NB4 (cell line): ENCODE data around the gene USP30.

Source experiments
- MYC ChIP-seq: IDR thresholded peaks from 2 replicates; pipeline ENCODE4 v1.6.1; 2011; ENCODE audit warnings: low read depth, low read length
- POLR2A ChIP-seq: IDR thresholded peaks from 2 replicates; pipeline ENCODE4 v1.6.1; 2011; ENCODE audit warnings: mild to moderate bottlenecking; ENCODE audit not compliant: insufficient read length; ENCODE audit errors: extremely low read depth
- TF ChIP-seq, protein P1 (sequence below): IDR thresholded peaks from one replicate; pipeline ENCODE4 v1.5.1; 2012; ENCODE audit warnings: low read depth, low read length
- TF ChIP-seq, protein P2 (sequence below): IDR thresholded peaks from 2 replicates; pipeline ENCODE4 v1.6.1; 2011; ENCODE audit warnings: low read depth, low read length

- TF ChIP-seq, protein P1, sequence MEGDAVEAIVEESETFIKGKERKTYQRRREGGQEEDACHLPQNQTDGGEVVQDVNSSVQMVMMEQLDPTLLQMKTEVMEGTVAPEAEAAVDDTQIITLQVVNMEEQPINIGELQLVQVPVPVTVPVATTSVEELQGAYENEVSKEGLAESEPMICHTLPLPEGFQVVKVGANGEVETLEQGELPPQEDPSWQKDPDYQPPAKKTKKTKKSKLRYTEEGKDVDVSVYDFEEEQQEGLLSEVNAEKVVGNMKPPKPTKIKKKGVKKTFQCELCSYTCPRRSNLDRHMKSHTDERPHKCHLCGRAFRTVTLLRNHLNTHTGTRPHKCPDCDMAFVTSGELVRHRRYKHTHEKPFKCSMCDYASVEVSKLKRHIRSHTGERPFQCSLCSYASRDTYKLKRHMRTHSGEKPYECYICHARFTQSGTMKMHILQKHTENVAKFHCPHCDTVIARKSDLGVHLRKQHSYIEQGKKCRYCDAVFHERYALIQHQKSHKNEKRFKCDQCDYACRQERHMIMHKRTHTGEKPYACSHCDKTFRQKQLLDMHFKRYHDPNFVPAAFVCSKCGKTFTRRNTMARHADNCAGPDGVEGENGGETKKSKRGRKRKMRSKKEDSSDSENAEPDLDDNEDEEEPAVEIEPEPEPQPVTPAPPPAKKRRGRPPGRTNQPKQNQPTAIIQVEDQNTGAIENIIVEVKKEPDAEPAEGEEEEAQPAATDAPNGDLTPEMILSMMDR = no peak
- TF ChIP-seq POLR2A (no peak), MYC (no peak)
- TF ChIP-seq, protein P2, sequence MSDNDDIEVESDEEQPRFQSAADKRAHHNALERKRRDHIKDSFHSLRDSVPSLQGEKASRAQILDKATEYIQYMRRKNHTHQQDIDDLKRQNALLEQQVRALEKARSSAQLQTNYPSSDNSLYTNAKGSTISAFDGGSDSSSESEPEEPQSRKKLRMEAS = no peak
These were observed 64.2 kb downstream of the USP30 start for GRCh38 chr12:109116611-109116949.
